Measurements from ENCODE around the gene PPP1R9B. TPM values are rescaled to one million over a fixed set of nuclear protein-coding genes. Genes with fewer than 3 reads are reported as not detected.
A peak's percentile ranks its signal among the peaks of the same experiment; 100 is the strongest.

Gene PPP1R9B
- total RNA-seq, 4 donors from 2014 or later = 28.6 to 37.2 (median 31.9) TPM

- Histone ChIP-seq H3K4me1 (peaks cover 16 to 29% of the 10 kb centered on the region in 2 donors), H3K4me3 (replicated peaks in 1 of 3) (no peak overlapping the region), H3K27ac (peak overlapping the region in 2 of 3 donors; percentile 17 to 83), H3K36me3 (peaks cover 17 to 20% of the 10 kb centered on the region in 2 donors), H3K9me3 (no peaks in the 10 kb centered on the region), H3K27me3 (no peaks in the 10 kb centered on the region)
- TF ChIP-seq POLR2A (IDR thresholded peaks at IDR 0.05) (no peak), CTCF (IDR thresholded peaks at IDR 0.05) (no peak)
- no peak for DNase-seq
- 19 to 31% methylated on average over 3 of the region's 3 CpGs for WGBS, 2 donors
- intact Hi-C loops (cut with DNase I) = no loop called here
Observed at GRCh38 chr17:50093807-50094206, 56.7 kb downstream of the PPP1R9B start.

- TF ChIP-seq POLR2A (IDR thresholded peaks at IDR 0.05) = no peak
- no peak for TF ChIP-seq CTCF (IDR thresholded peaks at IDR 0.05)
- no peak overlapping the region for H3K4me3 ChIP-seq (replicated peaks in 1 of 3)
- peak overlapping the region in 1 of 3 donors; percentile 17 for H3K27ac ChIP-seq
- H3K36me3 ChIP-seq = peaks cover 15 to 22% of the 10 kb centered on the region in 2 donors
- H3K27me3 ChIP-seq = no peaks in the 10 kb centered on the region
- WGBS, 2 donors = 88 to 89% methylated on average over 3 of the region's 3 CpGs
- no peaks in the 10 kb centered on the region for H3K9me3 ChIP-seq
- peaks cover 16 to 29% of the 10 kb centered on the region in 2 donors for H3K4me1 ChIP-seq
- no peak for DNase-seq
- intact Hi-C loops (cut with DNase I) = no loop called here
Observed at GRCh38 chr17:50093246-50093645, 57.2 kb downstream of the PPP1R9B start.

GRCh38 chr17:50091918-50092285 is 58.6 kb downstream of the PPP1R9B start:
- Histone ChIP-seq H3K4me1 (peaks cover 16 to 28% of the 10 kb centered on the region in 2 donors), H3K27ac (no peak overlapping the region), H3K9me3 (no peaks in the 10 kb centered on the region), H3K36me3 (peaks cover 11 to 27% of the 10 kb centered on the region in 2 donors), H3K27me3 (no peaks in the 10 kb centered on the region), H3K4me3 (replicated peaks in 1 of 3) (no peak overlapping the region)
- intact Hi-C loops (cut with DNase I) = no loop called here
- TF ChIP-seq POLR2A (IDR thresholded peaks at IDR 0.05) (no peak), CTCF (IDR thresholded peaks at IDR 0.05) (no peak)
- WGBS, 2 donors = 62 to 78% methylated on average over 2 of the region's 2 CpGs
- DNase-seq = no peak

- no peak for DNase-seq
- Histone ChIP-seq H3K27ac (no peak overlapping the region), H3K27me3 (no peaks in the 10 kb centered on the region), H3K4me1 (peaks cover 11 to 21% of the 10 kb centered on the region in 2 donors), H3K9me3 (no peaks in the 10 kb centered on the region), H3K36me3 (peaks cover 11 to 27% of the 10 kb centered on the region in 2 donors), H3K4me3 (replicated peaks in 1 of 3) (no peak overlapping the region)
- intact Hi-C loops (cut with DNase I) = no loop called here
- WGBS, 2 donors = 82 to 85% methylated on average over 14 to 15 of the region's 15 CpGs
- TF ChIP-seq CTCF (IDR thresholded peaks at IDR 0.05) (no peak), POLR2A (IDR thresholded peaks at IDR 0.05) (no peak)
Observed at GRCh38 chr17:50090971-50091917, 59.2 kb downstream of the PPP1R9B start.

DNA sequence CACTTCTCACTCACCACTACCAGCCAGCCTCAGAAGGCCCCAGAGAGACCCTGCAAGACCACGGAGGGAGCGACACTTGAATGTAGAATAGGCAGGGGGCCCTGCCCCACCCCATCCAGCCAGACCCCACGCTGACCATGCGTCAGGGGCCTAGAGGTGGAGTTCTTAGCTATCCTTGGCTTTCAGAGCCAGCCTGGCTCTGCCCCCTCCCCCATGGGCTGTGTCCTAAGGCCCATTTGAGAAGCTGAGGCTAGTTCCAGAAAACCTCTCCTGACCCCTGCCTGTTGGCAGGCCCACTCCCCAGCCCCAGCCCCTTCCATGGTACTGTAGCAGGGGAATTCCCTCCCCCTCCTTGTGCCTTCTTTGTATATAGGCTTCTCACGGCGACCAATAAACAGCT is 60.4 kb downstream of the PPP1R9B start:
- Histone ChIP-seq H3K4me1 (peaks cover 4 to 16% of the 10 kb centered on the region in 2 donors), H3K36me3 (peaks cover 11 to 27% of the 10 kb centered on the region in 2 donors), H3K4me3 (replicated peaks in 1 of 3) (no peak overlapping the region), H3K9me3 (no peaks in the 10 kb centered on the region), H3K27ac (no peak overlapping the region), H3K27me3 (no peaks in the 10 kb centered on the region)
- intact Hi-C loops (cut with DNase I) = no loop called here
- 87 to 93% methylated on average over 4 to 6 of the region's 6 CpGs for WGBS, 2 donors
- TF ChIP-seq POLR2A (IDR thresholded peaks at IDR 0.05) (no peak), CTCF (IDR thresholded peaks at IDR 0.05) (no peak)
- no peak for DNase-seq
